H1 (cell line): ENCODE results near the gene PDE3A. TPM values are rescaled to one million over a fixed set of nuclear protein-coding genes. Genes with fewer than 3 reads are reported as not detected.

Experiments used
- CTCF ChIA-PET: fragments of 300-600 bp; sonication (Branson Sonifier 250); formaldehyde crosslinking; loops from one replicate; lab custom pipeline; 2021; ENCODE audit not compliant: partially characterized antibody; lab: Charles Lee
- POLR2A ChIA-PET: fragments of 300-600 bp; sonication (Branson Sonifier 250); formaldehyde crosslinking; loops from one replicate; lab custom pipeline; 2021; ENCODE audit warnings: inconsistent platforms; ENCODE audit not compliant: partially characterized antibody; lab: Charles Lee
- DNase-seq, 2 experiments: peaks; one replicate each; pipeline versions ENCODE4 v3.0.0 to v3.0.0-alpha.2; 2010 to 2022; ENCODE audit warnings: low spot score in 2 of 2, low read depth in 1 of 2, mixed read lengths in 1 of 2
- FAIRE-seq: peaks from 2 replicates; lab custom pipeline; 2011; peaks lifted over from hg19 to GRCh38; lab: Jason Lieb, UNC
- H2AFZ ChIP-seq: 2 replicates; pipeline ENCODE4 v1.8.1; 2012; ENCODE audit warnings: low read length, inconsistent platforms
- H2AK5ac ChIP-seq: 2 replicates; pipeline ENCODE4 v1.6.1; 2013; ENCODE audit warnings: low read depth, low read length
- H2BK120ac ChIP-seq: replicated peaks from 2 replicates; pipeline ENCODE3; 2013; ENCODE audit warnings: low read depth, low read length, inconsistent platforms
- H2BK12ac ChIP-seq: 2 replicates; pipeline ENCODE4 v1.6.1; 2013; ENCODE audit warnings: low read depth, low read length
- H2BK15ac ChIP-seq: 2 replicates; pipeline ENCODE4 v1.6.1; 2013; ENCODE audit warnings: low read length
- H2BK20ac ChIP-seq: 2 replicates; pipeline ENCODE4 v1.6.1; 2013; ENCODE audit warnings: low read length
- H2BK5ac ChIP-seq: 2 replicates; pipeline ENCODE4 v1.6.1; 2013; ENCODE audit warnings: low read depth, low read length
- H3K14ac ChIP-seq: 2 replicates; pipeline ENCODE4 v1.6.1; 2013; ENCODE audit warnings: inconsistent platforms; ENCODE audit not compliant: insufficient read length
- H3K18ac ChIP-seq: 2 replicates; pipeline ENCODE4 v1.6.1; 2013; ENCODE audit warnings: low read length; ENCODE audit errors: extremely low read depth
- H3K23ac ChIP-seq: 2 replicates; pipeline ENCODE4 v1.6.1; 2013; ENCODE audit warnings: inconsistent platforms; ENCODE audit not compliant: insufficient read length
- H3K23me2 ChIP-seq: 2 replicates; pipeline ENCODE4 v1.6.1; 2013; ENCODE audit warnings: low read depth, low read length
- H3K27ac ChIP-seq: 2 replicates; pipeline ENCODE4 v1.6.1; 2011; ENCODE audit warnings: low read depth, low read length, inconsistent platforms
- H3K27me3 ChIP-seq, 4 experiments: replicated peaks in 1 of 4; 1 replicate in 1 of 4; 2 replicates in 3 of 4; pipeline versions ENCODE4 v1.6.1 to v1.8.1; 2011 to 2013; ENCODE audit warnings: low read length in 3 of 4, mild to moderate bottlenecking in 3 of 4, inconsistent platforms in 2 of 4, mixed read lengths in 2 of 4, moderate library complexity in 1 of 4; ENCODE audit not compliant: control insufficient read depth in 3 of 4, insufficient read depth in 3 of 4; ENCODE audit errors: extremely low read depth in 1 of 4
- H3K36me3 ChIP-seq, 4 experiments: 2 replicates each; pipeline versions ENCODE4 v1.6.1 to v1.8.1; 2011 to 2013; ENCODE audit warnings: mild to moderate bottlenecking in 4 of 4, low read length in 3 of 4, moderate library complexity in 2 of 4, control low read depth in 1 of 4, inconsistent platforms in 1 of 4; ENCODE audit not compliant: insufficient read depth in 4 of 4, control insufficient read depth in 2 of 4
- H3K4ac ChIP-seq: replicated peaks from 2 replicates; pipeline ENCODE3; 2013; ENCODE audit warnings: low read length, low read depth, mixed read lengths, inconsistent platforms; ENCODE audit not compliant: insufficient read length
- H3K4me1 ChIP-seq, 4 experiments: replicated peaks in 1 of 4; 1 replicate in 1 of 4; 2 replicates in 3 of 4; pipeline versions ENCODE4 v1.6.1 to v1.8.1; 2011 to 2013; ENCODE audit warnings: low read length in 3 of 4, inconsistent platforms in 2 of 4, mixed read lengths in 1 of 4; ENCODE audit not compliant: insufficient read depth in 4 of 4, control insufficient read depth in 3 of 4
- H3K4me2 ChIP-seq, 2 experiments: 2 replicates each; pipeline versions ENCODE4 v1.6.1 to v1.8.1; 2011 to 2013; ENCODE audit warnings: low read depth in 2 of 2, low read length in 2 of 2, control low read depth in 1 of 2, inconsistent platforms in 1 of 2, mild to moderate bottlenecking in 1 of 2; ENCODE audit not compliant: insufficient read depth in 1 of 2
- H3K4me3 ChIP-seq, 4 experiments: fragments of 200-600, 300-600 bp in 1 of 4; sonication (generic), shearing (Covaris generic), sonication (Bioruptor Twin) in 1 of 4; 2 replicates each; pipeline versions ENCODE4 v1.5.1 to v1.8.1; 2011 to 2016; ENCODE audit warnings: low read length in 4 of 4, low read depth in 3 of 4, control low read depth in 2 of 4, inconsistent platforms in 2 of 4, mild to moderate bottlenecking in 2 of 4, mixed read lengths in 1 of 4, moderate library complexity in 1 of 4; ENCODE audit not compliant: insufficient read depth in 2 of 4; ENCODE audit errors: extremely low read depth in 1 of 4
- H3K56ac ChIP-seq: replicated peaks from 2 replicates; pipeline ENCODE3; 2013; ENCODE audit warnings: low read depth, mild to moderate bottlenecking, mixed read lengths, low read length, inconsistent platforms; ENCODE audit not compliant: insufficient read length
- H3K79me1 ChIP-seq: 2 replicates; pipeline ENCODE4 v1.6.1; 2013; ENCODE audit warnings: low read depth, low read length, control low read depth
- H3K79me2 ChIP-seq, 2 experiments: 2 replicates each; pipeline versions ENCODE4 v1.6.1 to v1.8.1; 2012 to 2013; ENCODE audit warnings: low read length in 2 of 2, mild to moderate bottlenecking in 2 of 2, inconsistent platforms in 1 of 2; ENCODE audit not compliant: insufficient read depth in 2 of 2, control insufficient read depth in 1 of 2
- H3K9ac ChIP-seq, 4 experiments: replicated peaks in 1 of 4; 1 replicate in 1 of 4; 2 replicates in 3 of 4; pipeline versions ENCODE4 v1.6.1 to v1.8.1; 2011 to 2013; ENCODE audit warnings: low read depth in 3 of 4, low read length in 3 of 4, control low read depth in 2 of 4, mild to moderate bottlenecking in 2 of 4, moderate library complexity in 2 of 4, inconsistent platforms in 1 of 4; ENCODE audit errors: extremely low read depth in 1 of 4
- H3K9me3 ChIP-seq, 2 experiments: 2 replicates each; pipeline versions ENCODE4 v1.6.1 to v1.8.1; 2012 to 2013; ENCODE audit warnings: mild to moderate bottlenecking in 2 of 2, moderate library complexity in 2 of 2, control low read depth in 1 of 2, inconsistent platforms in 1 of 2, low read depth in 1 of 2, low read length in 1 of 2, mixed read lengths in 1 of 2; ENCODE audit not compliant: insufficient read depth in 2 of 2
- H4K20me1 ChIP-seq, 2 experiments: replicated peaks in 1 of 2; 2 replicates each; pipeline versions ENCODE3 to v1.8.1; 2011 to 2013; ENCODE audit warnings: inconsistent platforms in 2 of 2, low read length in 2 of 2, mild to moderate bottlenecking in 1 of 2; ENCODE audit not compliant: insufficient read depth in 2 of 2, control insufficient read depth in 1 of 2
- H4K5ac ChIP-seq: 2 replicates; pipeline ENCODE4 v1.6.1; 2013; ENCODE audit warnings: low read length, low read depth, mixed read lengths, inconsistent platforms; ENCODE audit not compliant: insufficient read length
- H4K8ac ChIP-seq: 2 replicates; pipeline ENCODE4 v1.8.0; 2013; ENCODE audit warnings: mild to moderate bottlenecking, moderate library complexity, low read length, inconsistent platforms; ENCODE audit not compliant: insufficient read depth; ENCODE audit errors: extremely low read depth
- H4K91ac ChIP-seq: replicated peaks from 2 replicates; pipeline ENCODE3; 2013; ENCODE audit warnings: low read length, mixed read lengths, inconsistent platforms; ENCODE audit not compliant: insufficient read length
- BCL11A ChIP-seq, 2 experiments: IDR thresholded peaks; one replicate each; pipeline ENCODE4 v1.6.1; 2011; ENCODE audit warnings: low read depth in 2 of 2, low read length in 2 of 2, mild to moderate bottlenecking in 2 of 2
- HDAC2 ChIP-seq, 2 experiments: fragments of 300-600 bp in 1 of 2; sonication (generic) in 1 of 2; IDR thresholded peaks; 2 replicates each; pipeline ENCODE4 v1.6.1; 2011 to 2012; ENCODE audit warnings: low read depth in 2 of 2, low read length in 2 of 2, mild to moderate bottlenecking in 2 of 2, moderate library complexity in 2 of 2, borderline replicate concordance in 1 of 2, inconsistent platforms in 1 of 2
- WGBS, 2 experiments: shearing (Covaris generic) in 1 of 2; methylation state at CpG; one replicate each; pipeline versions ENCODE4 v1.1.6 to v1.1.7; 2013 to 2015; ENCODE audit warnings: low lambda C conversion rate in 2 of 2, mixed read lengths in 2 of 2, inconsistent platforms in 1 of 2, low coverage in 1 of 2, missing lambda C conversion rate in 1 of 2; ENCODE audit not compliant: insufficient replicate concordance in 2 of 2, insufficient coverage in 1 of 2, insufficient read length in 1 of 2; ENCODE audit errors: extremely low coverage in 1 of 2, missing lambda C conversion rate in 1 of 2; 5-methylcytosine and 5-hydroxymethylcytosine counted together
- polyA plus RNA-seq, 7 experiments: library from polyadenylated mRNA; depleted of rRNA in 3 of 7; stranded (reverse) in 5 of 7; unstranded in 2 of 7; fragments of >200 nt in 5 of 7; fragments of 200-250 nt in 2 of 7; gene quantifications; 1 replicate in 5 of 7; 2 replicates in 1 of 7; 4 replicates in 1 of 7; pipeline versions ENCODE4 v1.2.1 to v1.2.3, GENCODE V29; 2011 to 2013; ENCODE audit warnings: missing spikeins in 2 of 7, mixed read lengths in 2 of 7
- total RNA-seq: library from RNA; stranded (reverse); fragmentation: NEBNext Ultra II Directional; extraction: Animal tissue kit (Norgen Biotek cat#: 25700); gene quantifications from 2 replicates; pipeline ENCODE4 v1.2.1, GENCODE V29; 2021

The PDE3A gene
- total and polyA plus RNA-seq, 2 of the 8 experiments (the other 6 are each of a cell fraction or from before 2014, with no cell fraction given): 1.4 to 3.4 TPM

DNA sequence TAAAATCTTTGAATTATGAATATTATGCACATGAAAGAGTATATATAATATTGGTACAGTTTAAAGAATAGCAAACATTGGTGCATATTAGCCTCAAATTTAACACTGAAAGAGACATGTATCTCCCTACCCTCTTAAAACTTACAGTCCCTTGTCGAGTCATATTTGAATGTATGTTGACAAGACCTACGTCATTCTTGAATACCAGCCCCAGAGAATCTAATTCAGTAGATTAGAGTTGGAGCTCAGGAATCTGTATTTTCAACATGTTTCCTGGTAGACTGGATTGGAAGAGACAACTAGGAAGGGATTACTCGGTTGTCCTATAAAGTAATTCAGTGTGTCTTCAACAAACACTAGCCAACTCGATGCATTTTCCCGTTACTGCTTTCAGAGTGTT, 104.8 kb downstream of the PDE3A start:
- Histone ChIP-seq H2BK12ac (no peak overlapping the region), H3K56ac (no peak overlapping the region), H3K23me2 (no peaks in the 10 kb centered on the region), H4K8ac (no peak overlapping the region), H3K9ac (no peak overlapping the region), H3K36me3 (no peaks in the 10 kb centered on the region), H3K18ac (no peak overlapping the region), H3K27me3 (no peaks in the 10 kb centered on the region), H2BK15ac (no peak overlapping the region), H2BK5ac (no peak overlapping the region), H2AK5ac (no peak overlapping the region), H3K4me2 (no peak overlapping the region)
- WGBS, 2 experiments: 96% methylated on average over 5 of the region's 5 CpGs; no CpG with 5 or more reads in 1 of the 2 experiments
- no peak for DNase-seq
- no peak for TF ChIP-seq BCL11A (IDR thresholded peaks at IDR 0.05; ENCODE audit: low read depth in 2 of 2, low read length in 2 of 2)
- TF ChIP-seq HDAC2 (IDR thresholded peaks at IDR 0.05; ENCODE audit: borderline replicate concordance in 1 of 2, low read depth in 2 of 2, low read length in 2 of 2): no peak
- TF ChIP-seq, all 59 proteins: peak for 0
- Histone ChIP-seq H3K4me3 (no peak overlapping the region), H2AFZ (no peak overlapping the region), H4K20me1 (no peaks in the 10 kb centered on the region), H3K23ac (no peak overlapping the region), H3K79me2 (no peaks in the 10 kb centered on the region), H4K91ac (no peak overlapping the region), H4K5ac (no peak overlapping the region), H3K14ac (no peak overlapping the region), H3K4me1 (no peaks in the 10 kb centered on the region), H3K79me1 (no peaks in the 10 kb centered on the region), H2BK120ac (no peak overlapping the region), H3K4ac (no peak overlapping the region), H3K9me3 (peaks cover 0 to 5% of the 10 kb centered on the region in 2 experiments; a peak in 3 of 4 replicates), H3K27ac (no peak overlapping the region), H2BK20ac (no peak overlapping the region)
- no peak for FAIRE-seq
- ChIA-PET POLR2A (interaction anchor here (0.9 kb wide), 1 partner anchor 808 kb away, joined by 3 read pairs; no protein-coding TSS in a partner anchor), CTCF (interaction anchor here (1.3 kb wide), 1 partner anchor 9 kb away, joined by 3 read pairs; no protein-coding TSS in a partner anchor)
